ENCODE data around the gene SSH2.

DNA sequence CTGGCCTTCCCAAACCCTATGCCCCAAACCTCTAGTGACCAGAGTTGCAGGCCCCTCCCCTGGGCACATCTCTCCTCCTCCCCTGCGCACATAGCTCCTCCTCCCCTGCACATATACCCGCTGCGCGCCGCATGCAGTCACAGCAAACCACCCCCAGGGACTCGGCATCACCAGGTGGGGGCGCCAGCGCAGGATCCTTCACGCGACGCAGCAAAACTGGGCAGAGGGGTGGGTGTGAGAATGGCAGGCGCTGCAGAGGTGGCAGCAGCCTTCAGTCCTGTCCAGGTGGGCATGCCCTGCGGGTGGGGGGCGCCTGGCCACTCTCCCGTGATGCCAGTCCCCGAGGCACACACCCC is 312.9 kb downstream of the SSH2 start:
- TF ChIP-seq CTCF (conservative IDR thresholded peaks at IDR 0.05; ENCODE audit: low read length), result peak; percentile 87
- no peak for TF ChIP-seq EZH2phosphoT487 (IDR thresholded peaks at IDR 0.05; ENCODE audit: borderline replicate concordance, low read depth, low read length)

All from OCI-LY7 (cell line).